GM21576 (cell line): ENCODE measurements around the gene SLC16A2.

Experiments
- ATAC-seq: cut with Tn5 transposase; IDR thresholded peaks from one replicate; pipeline ENCODE4 v1.9.1; 2021; ENCODE audit warnings: mild to moderate bottlenecking, moderate library complexity; ENCODE audit not compliant: unreplicated experiment

The SLC16A2 gene

GRCh38 chrX:74421036-74421739 is at the start of gene SLC16A2:
Gene SLC16A2 (plus strand): TSS chrX:74421493. CDS start chrX:74421638, 145 bp downstream.
- ATAC-seq: no peak

GRCh38 chrX:74372272-74372671 is 49.0 kb upstream of the SLC16A2 start:
- no peak for ATAC-seq

- ATAC-seq: no peak
Observed at GRCh38 chrX:74377282-74377681, 44.0 kb upstream of the SLC16A2 start.

DNA sequence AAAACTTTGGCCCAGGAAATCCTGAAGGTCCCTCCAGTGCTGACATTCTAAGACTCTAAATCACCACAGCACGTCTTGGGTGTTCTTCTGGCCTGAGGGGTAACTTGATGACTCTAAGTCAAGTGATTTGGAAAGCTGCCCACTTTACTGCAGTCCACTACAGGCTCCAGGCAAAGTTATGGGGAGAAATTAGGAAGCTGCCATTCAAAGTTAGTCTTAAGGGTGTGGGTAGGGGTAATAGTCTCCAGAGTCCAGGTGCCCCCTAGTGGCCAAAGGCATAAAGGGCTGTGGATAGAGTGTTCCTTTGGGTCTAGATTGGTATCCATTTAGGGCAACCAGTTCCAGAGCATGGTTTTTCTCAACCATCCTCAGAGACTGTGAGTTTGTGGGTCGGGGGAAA is 38.7 kb upstream of the SLC16A2 start:
- ATAC-seq: peak; percentile 88

- no peak for ATAC-seq
Observed at GRCh38 chrX:74383611-74384010, 37.7 kb upstream of the SLC16A2 start.

DNA sequence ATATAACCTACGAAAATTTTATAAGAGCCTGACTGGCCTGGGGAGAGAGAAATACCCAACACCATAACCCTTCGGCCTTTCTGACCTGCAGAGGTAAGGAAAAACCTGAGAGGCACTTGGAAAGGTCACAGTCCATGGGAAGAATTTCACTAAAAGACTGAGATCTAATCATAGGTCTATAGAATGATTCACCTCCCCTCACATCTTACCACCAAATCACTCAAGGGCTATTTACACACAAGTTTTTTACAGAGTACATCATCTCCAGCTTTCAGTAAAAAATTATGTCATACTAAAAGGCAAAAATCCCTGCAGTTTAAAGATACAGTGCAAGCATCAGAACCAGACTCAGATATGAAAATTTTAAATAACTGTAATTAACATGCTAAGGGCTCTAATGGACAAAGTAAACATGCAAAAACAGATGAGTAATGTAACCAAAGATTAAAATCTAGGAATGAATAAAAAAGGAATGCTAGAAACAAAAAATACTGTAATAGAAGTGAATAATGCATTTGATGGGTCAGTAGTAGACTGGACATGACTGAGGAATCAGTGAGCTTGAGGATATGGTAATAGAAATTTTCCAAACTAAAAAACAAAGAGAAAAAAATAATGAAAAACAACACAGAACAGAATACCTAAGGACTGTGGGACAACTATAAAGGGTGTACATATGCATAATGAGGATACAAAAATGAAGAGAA is 32.1 kb upstream of the SLC16A2 start:
- no peak for ATAC-seq

DNA sequence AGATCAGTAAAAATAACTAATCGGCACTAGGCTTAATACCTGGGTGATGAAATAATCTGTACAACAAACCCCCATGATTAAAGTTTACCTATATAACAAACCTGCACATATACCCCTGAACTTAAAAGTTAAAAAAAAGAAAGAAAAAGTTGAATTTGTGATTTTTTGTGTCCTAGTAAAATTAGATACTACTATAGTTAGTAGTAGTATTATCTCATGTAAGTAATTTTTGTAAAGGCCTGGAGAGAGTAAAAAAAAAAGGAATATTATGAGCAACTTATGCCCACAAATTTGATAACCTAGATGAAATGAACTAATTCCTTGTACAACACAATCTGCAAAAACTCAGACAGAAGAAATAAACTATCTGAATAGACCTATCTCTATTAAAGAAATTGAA is 25.7 kb upstream of the SLC16A2 start:
- ATAC-seq: no peak

GRCh38 chrX:74405973-74406489 is 15.3 kb upstream of the SLC16A2 start:
- no peak for ATAC-seq

DNA sequence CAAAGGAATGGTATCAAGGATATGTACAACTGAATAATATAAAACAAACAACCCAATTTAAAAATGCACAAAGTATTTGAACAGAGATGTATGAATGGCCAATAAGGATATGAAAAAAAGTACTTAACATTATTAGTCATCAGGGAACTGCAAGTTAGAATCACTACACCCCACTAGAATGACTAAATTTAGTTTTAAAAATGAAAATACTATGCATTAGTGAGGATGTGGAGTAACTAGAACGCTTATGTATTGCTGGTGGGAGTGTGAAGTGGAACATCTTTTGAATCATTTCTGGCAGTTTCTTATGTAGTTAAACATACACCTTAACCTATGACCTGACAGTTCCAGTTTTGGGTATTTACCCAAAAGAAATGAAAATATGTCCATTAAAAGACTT is 13.0 kb upstream of the SLC16A2 start:
- no peak for ATAC-seq

DNA sequence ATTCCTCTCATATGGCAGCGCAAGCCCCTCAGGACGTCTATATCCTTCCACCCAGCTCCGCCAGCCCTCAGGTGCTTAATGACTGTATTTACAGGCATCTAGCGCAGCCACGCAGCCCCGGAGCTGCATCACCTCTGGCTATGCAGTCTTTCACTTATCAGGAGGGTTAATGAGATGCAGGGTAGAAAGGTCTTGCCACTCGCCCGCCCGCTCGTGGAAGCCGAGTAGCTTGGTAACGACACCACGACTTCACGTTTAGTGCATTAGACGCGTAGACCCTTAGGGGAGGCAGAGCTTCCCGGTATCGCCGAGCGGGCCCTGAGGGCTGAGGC is 1.5 kb upstream of the SLC16A2 start:
- no peak for ATAC-seq

DNA sequence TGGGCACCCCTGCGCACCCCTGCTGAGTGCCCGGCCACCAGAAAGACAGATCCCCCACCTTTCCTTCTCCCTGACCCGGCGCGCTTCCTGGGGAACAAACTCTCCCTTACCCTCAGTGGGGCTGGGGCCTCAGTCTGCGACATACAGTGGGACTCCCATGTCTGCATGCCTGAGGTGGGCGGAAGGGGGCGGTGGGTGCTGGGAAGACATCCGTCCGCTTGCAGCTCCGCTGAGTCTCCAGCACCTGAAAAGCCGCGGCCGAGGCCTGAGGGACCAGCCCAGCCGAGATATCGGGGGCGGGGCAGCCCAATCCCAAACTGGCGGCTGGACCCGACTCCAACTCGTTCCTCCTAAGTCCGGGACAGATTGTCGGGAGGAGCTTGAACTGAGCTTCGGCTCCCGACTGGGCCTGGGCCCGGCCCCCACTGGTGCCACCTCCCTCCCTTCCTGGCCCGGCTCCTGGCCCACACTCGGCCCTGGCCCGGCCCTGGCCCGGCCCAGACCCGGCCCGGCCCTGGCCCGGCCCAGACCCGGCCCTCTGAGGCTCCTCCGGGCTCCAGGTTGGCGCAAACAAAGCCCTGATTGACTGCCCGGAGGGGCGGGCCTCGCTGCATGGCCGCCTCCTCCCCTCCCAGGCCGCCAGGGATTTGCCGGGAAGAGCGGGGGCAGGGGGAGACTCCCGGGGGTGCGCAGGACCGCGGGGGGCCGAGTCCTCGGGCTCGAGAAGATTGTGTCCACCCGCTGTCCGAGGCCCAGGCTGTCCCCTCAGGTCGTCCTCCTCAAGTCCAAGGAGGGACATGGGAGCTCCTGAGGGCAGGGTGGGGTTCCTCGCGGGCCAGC is 877 bp upstream of the SLC16A2 start:
- ATAC-seq: no peak

- ATAC-seq: no peak
Observed at GRCh38 chrX:74421740-74422352, 553 bp downstream of the SLC16A2 start.

DNA sequence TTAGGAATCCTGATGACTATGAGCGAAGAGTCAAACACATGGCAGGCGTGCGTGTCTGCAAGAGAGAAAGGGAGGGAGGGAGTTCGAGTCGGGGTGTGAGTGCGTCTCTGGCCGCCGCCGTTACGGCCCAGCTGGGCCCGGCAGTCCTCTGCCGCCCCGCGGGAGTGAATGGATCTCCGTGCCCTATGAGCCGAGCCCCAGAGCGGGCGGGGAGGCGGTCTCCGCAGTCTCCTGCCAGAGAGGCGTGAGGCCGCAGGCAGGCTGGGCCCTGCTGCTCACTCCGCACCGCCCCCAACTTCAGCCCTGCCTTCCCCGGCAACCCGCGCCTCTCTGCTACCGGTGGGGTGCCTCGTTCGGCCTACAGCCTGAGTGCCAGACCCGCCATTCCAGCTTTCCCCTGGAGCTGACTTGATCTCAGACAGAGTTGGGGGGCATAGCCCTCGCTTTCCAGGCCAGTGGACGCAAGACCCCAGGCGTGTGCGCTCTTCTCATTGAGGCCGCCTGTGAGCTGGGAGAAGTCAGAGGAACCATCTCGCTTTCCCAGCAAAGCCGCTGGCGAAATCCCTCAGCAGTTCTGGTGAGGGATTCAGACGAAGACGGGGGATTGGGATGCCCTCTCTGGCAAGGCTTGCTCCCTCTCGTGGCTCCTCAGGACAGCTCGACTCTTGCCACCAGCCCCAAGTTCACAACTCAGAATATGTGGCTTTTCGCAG is 1.4 kb downstream of the SLC16A2 start:
- ATAC-seq: no peak

- ATAC-seq: no peak
Observed at GRCh38 chrX:74423289-74423998, 2.2 kb downstream of the SLC16A2 start.

DNA sequence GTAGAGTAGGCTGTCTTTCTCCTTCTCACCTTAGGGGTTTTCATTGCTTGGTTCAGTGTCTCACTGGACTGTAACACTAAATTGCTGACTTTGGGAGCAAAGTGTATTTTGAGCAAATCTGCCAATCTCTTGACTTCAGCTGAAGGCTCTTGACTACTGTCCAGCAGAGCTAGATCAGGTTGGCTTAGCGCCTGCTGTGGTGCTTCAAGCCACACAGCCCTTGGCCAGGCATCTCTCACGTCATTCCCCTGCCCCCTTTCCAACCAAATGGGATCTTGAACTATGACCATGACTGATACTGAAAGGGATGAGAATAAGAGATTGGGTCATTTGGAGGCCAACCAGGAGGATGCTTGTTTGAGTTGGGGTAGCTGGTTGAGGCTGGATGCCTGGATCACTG is 4.8 kb downstream of the SLC16A2 start:
- ATAC-seq: no peak

DNA sequence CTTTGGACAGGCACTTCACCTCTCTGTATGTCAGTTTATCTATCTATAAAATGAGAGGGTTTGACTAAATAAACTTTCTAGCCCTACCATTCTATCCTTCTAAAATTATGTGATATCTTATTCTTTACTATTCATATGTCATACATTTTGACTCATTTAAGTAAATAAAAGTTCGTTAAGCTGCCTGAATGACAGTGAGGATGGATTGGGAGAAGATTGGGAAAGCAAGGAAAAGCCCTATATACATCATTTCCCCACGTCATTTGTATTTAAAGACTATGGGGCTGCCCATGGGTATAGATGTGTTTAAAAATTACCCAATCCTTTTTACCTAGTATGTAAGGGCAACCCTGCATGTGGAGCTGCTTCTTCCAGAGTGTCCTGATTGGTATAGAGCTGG is 5.3 kb downstream of the SLC16A2 start:
- no peak for ATAC-seq

DNA sequence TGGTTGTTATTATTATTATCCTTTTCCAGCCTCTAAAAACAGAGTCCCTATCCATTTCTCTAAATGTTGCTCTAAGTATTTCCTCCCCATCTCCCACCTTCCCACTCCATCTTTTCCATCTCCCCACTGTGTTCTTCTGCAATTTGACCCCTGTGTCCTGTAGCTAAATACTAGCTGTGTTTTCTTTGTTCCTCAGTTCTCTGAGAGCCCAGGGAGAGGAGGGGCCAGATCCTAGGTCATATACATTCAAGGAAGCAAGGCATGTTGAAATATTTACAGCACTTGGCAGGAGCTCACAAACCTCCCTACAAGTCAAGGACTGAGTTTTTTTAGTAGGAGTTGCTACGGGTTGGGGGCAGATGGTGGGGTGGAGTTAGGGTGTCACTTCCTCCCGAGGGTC is 10.5 kb downstream of the SLC16A2 start:
- ATAC-seq: no peak

GRCh38 chrX:74434336-74434735 is 13.0 kb downstream of the SLC16A2 start:
- ATAC-seq: no peak

DNA sequence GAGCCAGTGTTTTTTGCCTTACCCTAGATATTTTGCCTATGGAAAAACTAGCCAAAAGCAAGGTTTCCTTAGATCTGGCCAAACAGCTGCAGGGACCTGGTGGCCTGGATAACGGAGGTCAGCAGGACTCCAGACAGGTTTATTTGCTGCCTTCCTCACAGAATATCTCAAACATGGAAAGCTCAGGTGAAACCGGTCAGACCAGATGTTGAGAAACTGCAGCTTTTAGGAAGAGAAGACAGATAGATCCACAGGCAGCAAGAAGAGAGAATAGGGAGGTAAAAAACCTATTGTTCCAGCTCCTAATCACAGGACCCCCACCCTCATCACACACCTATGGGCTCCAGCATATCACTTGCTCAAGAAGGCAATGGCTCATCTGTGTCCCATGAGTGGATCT is 16.2 kb downstream of the SLC16A2 start:
- ATAC-seq: no peak

DNA sequence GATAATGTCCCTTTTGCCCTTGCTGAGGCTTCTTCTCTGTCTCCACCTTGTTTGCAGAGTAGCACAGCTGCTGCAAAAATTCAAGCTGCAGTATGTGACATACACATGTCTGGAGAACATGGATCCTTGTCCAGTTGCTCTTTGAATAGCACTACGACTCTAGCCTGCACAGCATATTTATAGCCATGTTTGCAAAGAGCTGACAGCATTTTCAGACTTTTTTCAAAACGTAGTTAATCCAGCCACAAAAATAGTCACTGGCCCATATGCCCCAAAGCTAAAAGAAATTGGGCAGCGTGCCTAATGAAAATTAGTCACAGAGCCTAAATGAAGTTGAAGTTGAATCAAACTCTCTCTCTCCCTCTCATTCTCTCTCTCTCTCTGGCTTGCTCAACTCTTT is 17.5 kb downstream of the SLC16A2 start:
- no peak for ATAC-seq
